SK-N-SH (cell line): ENCODE results near the gene RPP30. TPM values are rescaled to one million over a fixed set of nuclear protein-coding genes. Genes with fewer than 3 reads are reported as not detected.

Source experiments
- CTCF ChIA-PET: fragments of 300-600, 350-600 bp; formaldehyde crosslinking; extraction: SDS; loops from one replicate; lab custom pipeline; 2021; lab: Yijun Ruan, JAX
- POLR2A ChIA-PET: fragments of 350-600 bp; sonication (Branson Sonifier 250); formaldehyde crosslinking; extraction: SDS; loops from one replicate; lab custom pipeline; 2020; ENCODE audit warnings: antibody characterized with exemption, inconsistent platforms; lab: Yijun Ruan, JAX
- DNase-seq: peaks from one replicate; pipeline ENCODE4 v3.0.0; 2012
- H2AFZ ChIP-seq: fragments of 200-600 bp; sonication (generic); 2 replicates; pipeline ENCODE4 v1.8.1; 2016; ENCODE audit warnings: antibody characterized with exemption, mild to moderate bottlenecking, low read depth
- H3F3A ChIP-seq: fragments of 200-600 bp; sonication (generic); replicated peaks from 2 replicates; pipeline ENCODE3; 2016; ENCODE audit warnings: antibody characterized with exemption, mild to moderate bottlenecking; ENCODE audit not compliant: insufficient read depth
- H3K27ac ChIP-seq, 2 experiments: fragments of 200-500 bp in 1 of 2; fragments of 200-600 bp in 1 of 2; sonication (Bioruptor generic) in 1 of 2; sonication (generic), shearing (Covaris generic) in 1 of 2; 2 replicates each; pipeline versions ENCODE4 v1.5.1 to v1.6.1; 2014 to 2016; ENCODE audit warnings: low read depth in 2 of 2, inconsistent platforms in 1 of 2, low read length in 1 of 2, mild to moderate bottlenecking in 1 of 2, mixed read lengths in 1 of 2
- H3K27me3 ChIP-seq: fragments of 200-600 bp; sonication (generic), shearing (Covaris generic); 2 replicates; pipeline ENCODE4 v1.6.1; 2016; ENCODE audit warnings: mixed run types; ENCODE audit not compliant: insufficient read depth
- H3K36me3 ChIP-seq, 2 experiments: fragments of 200-500 bp in 1 of 2; fragments of 200-600 bp in 1 of 2; sonication (Bioruptor generic) in 1 of 2; sonication (generic) in 1 of 2; replicated peaks in 1 of 2; 2 replicates each; pipeline versions ENCODE3 to v1.5.1; 2014 to 2016; ENCODE audit warnings: low read length in 1 of 2, mild to moderate bottlenecking in 1 of 2; ENCODE audit not compliant: insufficient read depth in 2 of 2, control insufficient read depth in 1 of 2
- H3K4me1 ChIP-seq, 2 experiments: fragments of 200-500 bp in 1 of 2; fragments of 200-600 bp in 1 of 2; sonication (Bioruptor generic) in 1 of 2; sonication (generic), shearing (Covaris generic) in 1 of 2; 2 replicates each; pipeline versions ENCODE4 v1.5.1 to v1.6.1; 2014 to 2016; ENCODE audit warnings: low read depth in 1 of 2, low read length in 1 of 2, mixed run types in 1 of 2; ENCODE audit not compliant: insufficient read depth in 2 of 2, control insufficient read depth in 1 of 2
- H3K4me2 ChIP-seq: fragments of 200-600 bp; sonication (generic), shearing (Covaris generic); 2 replicates; pipeline ENCODE4 v1.6.1; 2017; ENCODE audit warnings: mixed run types
- H3K4me3 ChIP-seq, 2 experiments: fragments of 200-500 bp in 1 of 2; fragments of 200-600 bp in 1 of 2; sonication (Bioruptor generic) in 1 of 2; sonication (generic), shearing (Covaris generic) in 1 of 2; 2 replicates each; pipeline versions ENCODE4 v1.5.1 to v1.8.1; 2014 to 2016; ENCODE audit warnings: low read depth in 2 of 2, inconsistent platforms in 1 of 2, low read length in 1 of 2, mild to moderate bottlenecking in 1 of 2, mixed read lengths in 1 of 2, moderate library complexity in 1 of 2
- H3K79me2 ChIP-seq: fragments of 200-600 bp; sonication (generic); 2 replicates; pipeline ENCODE4 v1.8.1; 2017; ENCODE audit warnings: mild to moderate bottlenecking; ENCODE audit not compliant: insufficient read depth
- H3K9ac ChIP-seq: fragments of 200-600 bp; sonication (generic); 2 replicates; pipeline ENCODE4 v1.6.1; 2017; ENCODE audit warnings: mixed run types
- H3K9me2 ChIP-seq: fragments of 200-600 bp; sonication (generic); 2 replicates; pipeline ENCODE4 v1.6.1; 2017; ENCODE audit warnings: mixed run types
- H3K9me3 ChIP-seq: fragments of 200-600 bp; sonication (generic); 2 replicates; pipeline ENCODE4 v1.6.1; 2017; ENCODE audit warnings: mixed run types, mild to moderate bottlenecking, moderate library complexity
- H4K20me1 ChIP-seq: fragments of 200-600 bp; sonication (generic); 2 replicates; pipeline ENCODE4 v1.6.1; 2017; ENCODE audit warnings: mild to moderate bottlenecking, mixed run types; ENCODE audit not compliant: insufficient read depth
- ELF1 ChIP-seq: IDR thresholded peaks from 2 replicates; pipeline ENCODE4 v1.4.0; 2012
- EZH2phosphoT487 ChIP-seq: fragments of 200-600 bp; sonication (generic); IDR thresholded peaks from 2 replicates; pipeline ENCODE4 v1.6.1; 2017; ENCODE audit warnings: low read depth, mixed run types, mild to moderate bottlenecking, antibody characterized with exemption, moderate library complexity, borderline replicate concordance
- GATA2 ChIP-seq: sonication (generic); formaldehyde crosslinking; IDR thresholded peaks from 2 replicates; pipeline ENCODE4 v1.5.0; 2020; ENCODE audit warnings: mild to moderate bottlenecking, missing genetic modification reagents
- IRF3 ChIP-seq: fragments of 150-350 bp; IDR thresholded peaks from 2 replicates; pipeline ENCODE4 v1.6.1; 2016; ENCODE audit warnings: mild to moderate bottlenecking, low read depth, low read length
- MAX ChIP-seq: IDR thresholded peaks from 2 replicates; pipeline ENCODE4 v1.4.0; 2012; ENCODE audit warnings: low read depth
- MEF2A ChIP-seq: IDR thresholded peaks from 2 replicates; pipeline ENCODE4 v1.4.0; 2012; ENCODE audit warnings: low read depth, borderline replicate concordance
- MXI1 ChIP-seq: IDR thresholded peaks from 2 replicates; pipeline ENCODE4 v1.6.1; 2012; ENCODE audit warnings: mild to moderate bottlenecking, low read depth, low read length, improper control_type of control experiment
- POLR2AphosphoS5 ChIP-seq: IDR thresholded peaks from 2 replicates; pipeline ENCODE4 v1.6.1; 2012; ENCODE audit warnings: low read depth, low read length
- RCOR1 ChIP-seq: fragments of 150-350 bp; IDR thresholded peaks from 2 replicates; pipeline ENCODE4 v1.6.1; 2017; ENCODE audit warnings: antibody characterized with exemption, low read length
- RFX5 ChIP-seq: IDR thresholded peaks from 2 replicates; pipeline ENCODE4 v1.6.1; 2012; ENCODE audit warnings: mild to moderate bottlenecking, improper control_type of control experiment, low read length
- SIN3A ChIP-seq: IDR thresholded peaks from 2 replicates; pipeline ENCODE4 v1.6.1; 2012; ENCODE audit warnings: low read depth, mild to moderate bottlenecking, low read length, moderate library complexity, borderline replicate concordance
- TCF12 ChIP-seq: IDR thresholded peaks from 2 replicates; pipeline ENCODE4 v1.4.0; 2012
- USF1 ChIP-seq: IDR thresholded peaks from 2 replicates; pipeline ENCODE4 v1.4.0; 2012; ENCODE audit warnings: low read depth, borderline replicate concordance
- USF2 ChIP-seq: fragments of 150-350 bp; IDR thresholded peaks from 2 replicates; pipeline ENCODE4 v1.6.1; 2017; ENCODE audit warnings: antibody characterized with exemption, low read length, low read depth, borderline replicate concordance
- YY1 ChIP-seq: IDR thresholded peaks from 2 replicates; pipeline ENCODE4 v1.4.0; 2012; ENCODE audit warnings: low read depth, mild to moderate bottlenecking
- WGBS: methylation state at CpG from one replicate; pipeline ENCODE4 v1.1.6; 2017; ENCODE audit warnings: low lambda C conversion rate; 5-methylcytosine and 5-hydroxymethylcytosine counted together
- polyA plus RNA-seq, 3 experiments: library from polyadenylated mRNA; depleted of rRNA; stranded (reverse); fragments of >200 nt; gene quantifications; 2 replicates each; pipeline ENCODE4 v1.2.3, GENCODE V29; 2012

The RPP30 gene
- polyA plus RNA-seq, 1 of the 3 experiments (the other 2 are of a cell fraction) = 16.7 TPM

GRCh38 chr10:90944749-90945148, 73.0 kb downstream of the RPP30 start:
- CTCF ChIA-PET = interaction anchor here (2.4 kb wide), 1 partner anchor 33 kb away, joined by 9 read pairs; no protein-coding TSS in a partner anchor
- no peak for DNase-seq
- TF ChIP-seq ELF1 (no peak), POLR2AphosphoS5 (no peak), RFX5 (no peak), MEF2A (no peak)
- TF ChIP-seq, all 33 proteins: peak for 0
- H3K9me3 ChIP-seq = no peaks in the 10 kb centered on the region
- H3F3A ChIP-seq = no peaks in the 10 kb centered on the region
- no peaks in the 10 kb centered on the region for H4K20me1 ChIP-seq
- no peaks in the 10 kb centered on the region for H3K4me1 ChIP-seq
- H3K9me2 ChIP-seq = no peaks in the 10 kb centered on the region
- H3K36me3 ChIP-seq = no peaks in the 10 kb centered on the region
- no peaks in the 10 kb centered on the region for H3K27me3 ChIP-seq
- H3K79me2 ChIP-seq = no peaks in the 10 kb centered on the region
- no peak overlapping the region for H3K9ac ChIP-seq
- no peak overlapping the region for H3K4me2 ChIP-seq
- no peak overlapping the region for H3K27ac ChIP-seq
- POLR2A ChIA-PET = no interaction called here
- WGBS = 26% methylated on average over 1 of the region's 1 CpG
- H2AFZ ChIP-seq = no peak overlapping the region; the same call in 1 of the 2 replicates
- no peak overlapping the region for H3K4me3 ChIP-seq

- Histone ChIP-seq H3K79me2 (no peaks in the 10 kb centered on the region), H3F3A (no peaks in the 10 kb centered on the region), H4K20me1 (no peaks in the 10 kb centered on the region), H3K27me3 (no peaks in the 10 kb centered on the region), H3K36me3 (no peaks in the 10 kb centered on the region), H2AFZ (no peak overlapping the region), H3K4me2 (no peak overlapping the region), H3K4me3 (no peak overlapping the region), H3K9ac (no peak overlapping the region), H3K27ac (no peak overlapping the region), H3K4me1 (no peaks in the 10 kb centered on the region), H3K9me2 (no peaks in the 10 kb centered on the region), H3K9me3 (no peaks in the 10 kb centered on the region)
- 97% methylated on average over 4 of the region's 4 CpGs for WGBS
- CTCF ChIA-PET = no interaction called here
- POLR2A ChIA-PET = no interaction called here
- no peak for DNase-seq
- TF ChIP-seq POLR2AphosphoS5 = no peak
- no peak for TF ChIP-seq GATA2
- TF ChIP-seq MAX = no peak
- no peak for TF ChIP-seq RCOR1
Measured at GRCh38 chr10:90945491-90946070, 73.8 kb downstream of the RPP30 start.

- no peaks in the 10 kb centered on the region for H3K36me3 ChIP-seq
- WGBS = 87% methylated on average over 5 of the region's 5 CpGs
- CTCF ChIA-PET = interaction anchor here (1.7 to 1.8 kb wide), 2 partner anchors 59 to 304 kb away, joined by 5 to 6 read pairs; no protein-coding TSS in a partner anchor
- no peaks in the 10 kb centered on the region for H3K4me1 ChIP-seq
- no peaks in the 10 kb centered on the region for H3K9me3 ChIP-seq
- H3K79me2 ChIP-seq = no peaks in the 10 kb centered on the region
- H3K4me3 ChIP-seq = no peak overlapping the region
- no peak overlapping the region for H3K4me2 ChIP-seq
- no peaks in the 10 kb centered on the region for H4K20me1 ChIP-seq
- peak overlapping the region; percentile 74; the same call in 1 of the 2 replicates for H2AFZ ChIP-seq
- H3K9me2 ChIP-seq = no peaks in the 10 kb centered on the region
- H3F3A ChIP-seq = no peaks in the 10 kb centered on the region
- peak overlapping the region in 1 of 2 experiments; percentile 32; a peak in 3 of 4 replicates for H3K27ac ChIP-seq
- H3K9ac ChIP-seq = no peak overlapping the region
- H3K27me3 ChIP-seq = no peaks in the 10 kb centered on the region
- TF ChIP-seq POLR2AphosphoS5 (no peak), USF2 (no peak), ELF1 (no peak), SIN3A (no peak), TCF12 (no peak), IRF3 (no peak), USF1 (no peak), YY1 (no peak), EZH2phosphoT487 (no peak), MXI1 (no peak)
- DNase-seq = no peak
- POLR2A ChIA-PET = no interaction called here
Measured at GRCh38 chr10:90947030-90947960, 75.5 kb downstream of the RPP30 start.
